HG02981 (cell line): ENCODE results near the gene TMEM170B.
"Not testable (repeated sequence)": the region's sequence is repeated elsewhere in the genome, so short reads cannot be mapped to it uniquely, and the experiment has no call there.

Experiments used
- ATAC-seq: cut with Tn5 transposase; IDR thresholded peaks from one replicate; pipeline ENCODE4 v1.9.1; 2021; ENCODE audit warnings: mild to moderate bottlenecking, moderate library complexity; ENCODE audit not compliant: unreplicated experiment

The TMEM170B gene

GRCh38 chr6:11527274-11527870 is 10.2 kb upstream of the TMEM170B start:
- ATAC-seq, result no peak

GRCh38 chr6:11528996-11529395 is 8.6 kb upstream of the TMEM170B start:
- ATAC-seq, result no peak

GRCh38 chr6:11532097-11532496 is 5.5 kb upstream of the TMEM170B start:
- ATAC-seq, result no peak

GRCh38 chr6:11534561-11534960 is 3.0 kb upstream of the TMEM170B start:
- no peak for ATAC-seq

- no peak for ATAC-seq
Measured at GRCh38 chr6:11535801-11536230, 1.7 kb upstream of the TMEM170B start.

- peak; percentile 3 for ATAC-seq
Measured at GRCh38 chr6:11536795-11537194, 754 bp upstream of the TMEM170B start.

GRCh38 chr6:11538052-11538818 is 686 bp downstream of the TMEM170B start:
- ATAC-seq, result peak; percentile 7

- ATAC-seq, result no peak
Measured at GRCh38 chr6:11538819-11539468, 1.4 kb downstream of the TMEM170B start.

GRCh38 chr6:11542863-11543262 is 5.3 kb downstream of the TMEM170B start:
- no peak for ATAC-seq

- no peak for ATAC-seq
Measured at GRCh38 chr6:11543919-11544518, 6.5 kb downstream of the TMEM170B start.

GRCh38 chr6:11547846-11548245 is 10.3 kb downstream of the TMEM170B start:
- not testable (repeated sequence) for ATAC-seq

- not testable (repeated sequence) for ATAC-seq
Measured at GRCh38 chr6:11548578-11548977, 11.0 kb downstream of the TMEM170B start.

GRCh38 chr6:11551053-11551452 is 13.5 kb downstream of the TMEM170B start:
- no peak for ATAC-seq

GRCh38 chr6:11552442-11552841 is 14.9 kb downstream of the TMEM170B start:
- ATAC-seq, result no peak

GRCh38 chr6:11553824-11554223 is 16.3 kb downstream of the TMEM170B start:
- ATAC-seq, result no peak

- ATAC-seq, result no peak
Measured at GRCh38 chr6:11556309-11556708, 18.8 kb downstream of the TMEM170B start.

GRCh38 chr6:11563793-11564192 is 26.2 kb downstream of the TMEM170B start:
- ATAC-seq, result no peak

- ATAC-seq, result no peak
Measured at GRCh38 chr6:11566609-11567008, 29.1 kb downstream of the TMEM170B start.

- ATAC-seq, result no peak
Measured at GRCh38 chr6:11571073-11571472, 33.5 kb downstream of the TMEM170B start.

- ATAC-seq, result peak; percentile 99
Measured at GRCh38 chr6:11575408-11576033, 38.0 kb downstream of the TMEM170B start.
